CD14-positive monocyte (primary cell): ENCODE measurements around the gene IGSF9B. TPM values are rescaled to one million over a fixed set of nuclear protein-coding genes. Genes with fewer than 3 reads are reported as not detected.

ENCODE experiments used
- DNase-seq, 3 donors: peaks; one replicate each; pipeline ENCODE4 v3.0.0-alpha.2; 2011 to 2022
- H2AFZ ChIP-seq: 2 replicates; pipeline ENCODE4 v1.6.0; 2012; ENCODE audit warnings: mild to moderate bottlenecking, low read depth, low read length, inconsistent platforms; ENCODE audit not compliant: insufficient read depth, poor library complexity, severe bottlenecking
- H3K27ac ChIP-seq, 2 donors: 1 replicate in 1 of 2; 2 replicates in 1 of 2; pipeline ENCODE4 v1.5.1; 2012 to 2013; ENCODE audit warnings: low read length in 2 of 2, control low read depth in 1 of 2, inconsistent platforms in 1 of 2, low read depth in 1 of 2, mild to moderate bottlenecking in 1 of 2
- H3K27me3 ChIP-seq, 2 donors: one replicate each; pipeline versions ENCODE4 v1.6.0 to v1.6.1; 2011 to 2013; ENCODE audit warnings: low read length in 2 of 2; ENCODE audit not compliant: control insufficient read depth in 2 of 2, insufficient read depth in 2 of 2
- H3K36me3 ChIP-seq, 2 donors: replicated peaks in 1 of 2; 1 replicate in 1 of 2; 2 replicates in 1 of 2; pipeline versions ENCODE4 v1.5.1 to v1.6.1; 2012 to 2013; ENCODE audit warnings: low read length in 2 of 2, control low read depth in 1 of 2, inconsistent platforms in 1 of 2, mild to moderate bottlenecking in 1 of 2; ENCODE audit not compliant: insufficient read depth in 2 of 2, control insufficient read depth in 1 of 2
- H3K4me1 ChIP-seq, 2 donors: 1 replicate in 1 of 2; 2 replicates in 1 of 2; pipeline versions ENCODE4 v1.5.1 to v1.6.1; 2012 to 2013; ENCODE audit warnings: low read length in 2 of 2, control low read depth in 1 of 2, inconsistent platforms in 1 of 2, mild to moderate bottlenecking in 1 of 2, moderate library complexity in 1 of 2; ENCODE audit not compliant: insufficient read depth in 2 of 2, control insufficient read depth in 1 of 2
- H3K4me2 ChIP-seq: replicated peaks from 2 replicates; pipeline ENCODE3; 2012; ENCODE audit warnings: low read length, moderate library complexity, mild to moderate bottlenecking; ENCODE audit not compliant: poor library complexity, severe bottlenecking; ENCODE audit errors: extremely low read depth
- H3K4me3 ChIP-seq, 3 experiments: fragments of 200-600 bp in 1 of 3; sonication (generic) in 1 of 3; replicated peaks in 1 of 3; 1 replicate in 2 of 3; 2 replicates in 1 of 3; pipeline ENCODE4 v1.5.1; 2011 to 2013; ENCODE audit warnings: low read length in 3 of 3, mild to moderate bottlenecking in 3 of 3, control low read depth in 2 of 3, low read depth in 2 of 3, inconsistent platforms in 1 of 3, moderate library complexity in 1 of 3
- H3K79me2 ChIP-seq: 2 replicates; pipeline ENCODE4 v1.6.0; 2012; ENCODE audit warnings: mild to moderate bottlenecking, control low read depth, inconsistent platforms, low read length, moderate library complexity; ENCODE audit not compliant: insufficient read depth
- H3K9ac ChIP-seq: 2 replicates; pipeline ENCODE4 v1.6.0; 2017; ENCODE audit warnings: low read length, mild to moderate bottlenecking; ENCODE audit not compliant: insufficient read depth, poor library complexity, severe bottlenecking
- H3K9me3 ChIP-seq, 2 donors: replicated peaks in 1 of 2; 1 replicate in 1 of 2; 2 replicates in 1 of 2; pipeline versions ENCODE4 v1.5.1 to v1.6.1; 2012 to 2013; ENCODE audit warnings: low read length in 2 of 2, control low read depth in 1 of 2; ENCODE audit not compliant: control insufficient read depth in 1 of 2, insufficient read depth in 1 of 2
- H4K20me1 ChIP-seq: 2 replicates; pipeline ENCODE4 v1.6.0; 2012; ENCODE audit warnings: mild to moderate bottlenecking, low read length, control low read depth, moderate library complexity; ENCODE audit not compliant: insufficient read depth
- H3K27ac Mint-ChIP-seq, 7 donors: one replicate each; pipeline ENCODE4 v1.8.0; 2020; ENCODE audit warnings: mild to moderate bottlenecking in 7 of 7, mixed read lengths in 7 of 7, moderate library complexity in 6 of 7, inconsistent platforms in 2 of 7
- H3K27me3 Mint-ChIP-seq, 3 donors: one replicate each; pipeline ENCODE4 v1.8.0; 2021 to 2022; ENCODE audit warnings: low read depth in 3 of 3, mild to moderate bottlenecking in 3 of 3, mixed read lengths in 3 of 3, moderate library complexity in 3 of 3, inconsistent platforms in 1 of 3
- H3K36me3 Mint-ChIP-seq, 2 donors: one replicate each; pipeline ENCODE4 v1.8.0; 2020; ENCODE audit warnings: mixed read lengths in 2 of 2, inconsistent platforms in 1 of 2, mild to moderate bottlenecking in 1 of 2
- H3K4me1 Mint-ChIP-seq: one replicate; pipeline ENCODE4 v1.8.0; 2020; ENCODE audit warnings: mild to moderate bottlenecking, mixed read lengths
- H3K4me3 Mint-ChIP-seq, 2 donors: one replicate each; pipeline ENCODE4 v1.8.0; 2020; ENCODE audit warnings: mild to moderate bottlenecking in 2 of 2, mixed read lengths in 2 of 2, moderate library complexity in 1 of 2
- H3K9me3 Mint-ChIP-seq, 7 donors: one replicate each; pipeline ENCODE4 v1.8.0; 2020 to 2022; ENCODE audit warnings: mixed read lengths in 7 of 7, mild to moderate bottlenecking in 6 of 7, moderate library complexity in 6 of 7, inconsistent platforms in 2 of 7
- CTCF ChIP-seq: fragments of 200-600 bp; IDR thresholded peaks from one replicate; pipeline ENCODE4 v1.8.0; 2022; ENCODE audit warnings: antibody characterized with exemption, mild to moderate bottlenecking
- WGBS: methylation state at CpG from one replicate; pipeline ENCODE4 v1.1.5; 2013; ENCODE audit warnings: missing lambda C conversion rate; ENCODE audit not compliant: insufficient coverage; 5-methylcytosine and 5-hydroxymethylcytosine counted together
- intact Hi-C, 2 donors: fragments of 100-400 bp; cut with micrococcal nuclease; formaldehyde crosslinking; loops; one replicate each; pipeline versions ENCODE4 v1.15.0 to v1.15.1; 2023
- polyA plus RNA-seq, 3 donors: library from polyadenylated mRNA; depleted of rRNA in 1 of 3; unstranded in 2 of 3; stranded (reverse) in 1 of 3; fragments of 300-500 nt in 2 of 3; fragments of >200 nt in 1 of 3; fragmentation: Illumina TruSeq in 2 of 3; gene quantifications; 1 replicate in 2 of 3; 2 replicates in 1 of 3; pipeline ENCODE4 v1.2.3, GENCODE V29; 2012 to 2021

The IGSF9B gene
- polyA plus RNA-seq, 3 donors = not detected

- Mint-ChIP-seq H3K4me1 (no peaks in the 10 kb centered on the region), H3K36me3 (no peaks in the 10 kb centered on the region), H3K9me3 (peaks cover 0 to 3% (median 0%) of the 10 kb centered on the region in 7 donors), H3K4me3 (no peak overlapping the region), H3K27me3 (peaks cover 16 to 29% (median 17%) of the 10 kb centered on the region in 3 donors), H3K27ac (no peak overlapping the region)
- peaks cover 0 to 8% of the 10 kb centered on the region in 2 donors for H3K27me3 ChIP-seq
- 96% methylated on average over 6 of the region's 14 CpGs for WGBS
- no peaks in the 10 kb centered on the region for H3K9me3 ChIP-seq
- no peak overlapping the region for H2AFZ ChIP-seq
- H3K4me1 ChIP-seq = no peaks in the 10 kb centered on the region
- no peaks in the 10 kb centered on the region for H3K79me2 ChIP-seq
- TF ChIP-seq CTCF = no peak
- no peaks in the 10 kb centered on the region for H4K20me1 ChIP-seq
- H3K27ac ChIP-seq = no peak overlapping the region
- no peaks in the 10 kb centered on the region for H3K36me3 ChIP-seq
- H3K9ac ChIP-seq = no peak overlapping the region
- intact Hi-C loops = no loop called here
- H3K4me3 ChIP-seq = no peak overlapping the region
- DNase-seq = no peak
- H3K4me2 ChIP-seq = no peak overlapping the region
These were observed 39.9 kb downstream of the IGSF9B start for GRCh38 chr11:133916784-133917440.

- Histone ChIP-seq H3K4me2 (no peak overlapping the region), H3K27ac (no peak overlapping the region), H3K9ac (no peak overlapping the region), H3K4me1 (no peaks in the 10 kb centered on the region), H3K4me3 (no peak overlapping the region), H3K27me3 (peaks cover 0 to 8% of the 10 kb centered on the region in 2 donors), H3K36me3 (no peaks in the 10 kb centered on the region), H4K20me1 (no peaks in the 10 kb centered on the region), H3K9me3 (no peaks in the 10 kb centered on the region), H3K79me2 (no peaks in the 10 kb centered on the region), H2AFZ (no peak overlapping the region)
- Mint-ChIP-seq H3K4me3 (no peak overlapping the region), H3K9me3 (no peaks in the 10 kb centered on the region), H3K4me1 (no peaks in the 10 kb centered on the region), H3K36me3 (no peaks in the 10 kb centered on the region), H3K27me3 (peaks cover 8 to 15% (median 10%) of the 10 kb centered on the region in 3 donors), H3K27ac (no peak overlapping the region)
- no peak for TF ChIP-seq CTCF
- DNase-seq = no peak
- intact Hi-C loops = no loop called here
- WGBS = 98% methylated on average over 6 of the region's 10 CpGs
These were observed 43.0 kb downstream of the IGSF9B start for GRCh38 chr11:133913761-133914160.
